NOMO-1 treated with DMSO at 0.1 percent for 48 hours (cell line): ENCODE data around the gene MYO9B.
"Not testable (repeated sequence)": the region's sequence is repeated elsewhere in the genome, so short reads cannot be mapped to it uniquely, and the experiment has no call there.

ENCODE experiments used
- DNase-seq: peaks from one replicate; lab custom pipeline; 2025; ENCODE audit not compliant: unreplicated experiment; lab: John Stamatoyannopoulos, UW

MYO9B gene

DNA sequence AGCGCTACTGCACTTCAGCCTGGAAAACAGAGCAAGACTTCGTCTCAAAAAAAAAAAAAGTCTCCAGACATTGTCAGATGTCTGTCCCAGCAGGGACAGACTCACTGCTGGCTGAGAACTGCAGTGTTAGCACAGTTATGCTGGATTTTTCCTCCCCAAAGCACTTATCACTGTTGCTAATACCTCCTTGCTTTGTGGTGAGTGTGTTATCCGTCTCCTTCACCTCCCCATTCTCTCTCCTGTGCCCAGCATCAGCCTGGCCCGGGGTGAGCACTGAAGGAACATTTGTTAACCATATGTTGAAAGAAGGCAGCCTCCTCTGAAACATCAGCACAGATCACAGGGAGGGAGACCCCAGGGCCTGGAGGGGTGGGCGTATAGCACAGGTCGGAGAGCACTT, 11.3 kb downstream of the MYO9B start:
- no peak for DNase-seq

DNA sequence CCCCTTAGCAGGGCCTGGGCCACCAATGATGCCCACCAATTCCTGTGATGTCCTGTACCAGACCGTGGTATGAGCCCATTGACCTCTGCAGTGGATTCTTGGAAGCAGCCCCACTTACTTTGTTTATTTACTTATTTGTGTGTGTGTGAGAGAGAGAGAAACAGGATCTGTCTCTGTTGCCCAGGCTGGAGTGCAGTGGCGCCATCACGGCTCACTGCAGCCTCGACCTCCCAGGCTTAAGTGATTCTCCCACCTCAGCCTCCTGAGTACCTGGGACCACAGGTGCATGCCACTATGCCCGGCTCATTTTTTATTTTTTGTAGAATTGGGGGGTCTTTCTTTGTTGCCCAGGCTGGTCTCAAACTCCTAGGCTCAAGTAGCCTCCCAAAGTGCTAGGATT, 13.0 kb downstream of the MYO9B start:
- no peak for DNase-seq

GRCh38 chr19:17090583-17090982, 15.0 kb downstream of the MYO9B start:
- DNase-seq: peak; percentile 1

- peak; percentile 53 for DNase-seq
These were observed 16.3 kb downstream of the MYO9B start for GRCh38 chr19:17091758-17092333.

DNA sequence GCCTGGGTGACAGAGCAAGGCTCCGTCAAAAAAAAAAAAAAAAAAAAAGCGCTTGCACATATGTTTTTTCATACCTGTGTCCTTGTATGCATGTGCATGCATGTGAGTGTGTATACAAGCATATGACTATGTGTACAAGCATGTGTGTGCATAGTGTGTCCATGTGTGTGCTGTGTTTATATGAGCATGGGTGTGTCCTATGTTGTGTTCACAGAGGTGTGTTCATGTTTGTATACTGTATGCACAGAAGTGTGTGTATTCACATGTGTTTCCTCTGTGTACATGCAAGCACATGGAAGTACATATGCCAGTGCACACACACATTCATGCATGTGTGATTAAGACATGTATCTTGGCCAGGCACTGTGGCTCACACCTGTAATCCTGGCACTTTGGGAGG, 17.1 kb downstream of the MYO9B start:
- DNase-seq: no peak

DNA sequence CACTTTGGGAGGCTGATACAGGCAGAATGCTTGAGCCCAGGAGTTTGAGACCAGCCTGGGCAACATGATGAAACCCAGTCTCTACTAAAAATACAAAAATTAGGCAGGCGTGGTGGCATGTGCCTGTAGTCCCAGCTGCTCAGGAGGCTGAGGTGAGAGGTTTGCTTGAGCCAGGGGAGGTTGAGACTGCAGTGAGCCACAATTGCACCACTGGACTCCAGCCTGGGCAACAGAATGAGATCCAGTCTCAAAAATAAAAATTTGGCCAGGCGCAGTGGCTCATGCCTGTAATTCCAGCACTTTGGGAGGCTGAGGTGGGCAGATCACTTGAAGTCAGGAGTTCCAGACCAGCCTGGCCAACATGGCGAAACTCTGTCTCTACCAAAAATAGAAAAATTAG, 19.1 kb downstream of the MYO9B start:
- not testable (repeated sequence) for DNase-seq

DNA sequence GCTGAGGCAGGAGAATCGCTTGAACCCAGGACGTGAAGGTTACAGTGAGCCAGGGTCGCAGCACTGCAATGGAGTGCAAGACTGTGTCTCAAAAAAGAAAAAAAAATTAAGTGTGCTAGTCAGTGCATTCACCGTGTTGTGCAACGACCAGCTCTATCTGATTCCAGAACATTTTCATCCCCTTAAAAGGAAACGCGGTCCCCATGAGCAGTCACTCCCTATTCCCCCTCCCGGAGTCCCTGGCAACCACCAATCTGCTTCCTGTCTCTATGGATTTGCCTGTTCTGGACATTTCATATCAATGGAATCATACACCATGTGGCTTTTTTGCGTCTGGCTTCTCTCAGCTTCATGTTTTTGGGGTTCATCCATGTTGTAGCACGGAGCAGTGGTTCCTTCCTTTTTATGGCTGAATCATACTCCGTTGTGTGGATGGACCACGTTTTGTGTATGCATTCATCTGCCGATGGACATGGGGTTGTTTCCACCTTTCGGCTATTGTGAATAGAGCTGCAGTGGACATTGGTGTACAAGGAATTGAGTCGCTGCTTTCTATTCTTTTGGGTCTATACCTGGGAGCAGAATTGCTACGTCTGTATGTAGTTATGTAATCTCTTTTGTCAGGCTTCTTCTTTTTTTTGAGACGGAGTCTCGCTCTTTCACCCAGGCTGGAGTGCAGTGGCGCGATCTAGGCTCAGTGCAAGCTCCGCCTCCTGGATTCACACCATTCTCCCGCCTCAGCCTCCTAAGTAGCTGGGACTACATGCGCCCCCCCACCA, 19.8 kb downstream of the MYO9B start:
- DNase-seq: no peak

GRCh38 chr19:17097593-17098126, 22.1 kb downstream of the MYO9B start:
- DNase-seq: peak; percentile 17

DNA sequence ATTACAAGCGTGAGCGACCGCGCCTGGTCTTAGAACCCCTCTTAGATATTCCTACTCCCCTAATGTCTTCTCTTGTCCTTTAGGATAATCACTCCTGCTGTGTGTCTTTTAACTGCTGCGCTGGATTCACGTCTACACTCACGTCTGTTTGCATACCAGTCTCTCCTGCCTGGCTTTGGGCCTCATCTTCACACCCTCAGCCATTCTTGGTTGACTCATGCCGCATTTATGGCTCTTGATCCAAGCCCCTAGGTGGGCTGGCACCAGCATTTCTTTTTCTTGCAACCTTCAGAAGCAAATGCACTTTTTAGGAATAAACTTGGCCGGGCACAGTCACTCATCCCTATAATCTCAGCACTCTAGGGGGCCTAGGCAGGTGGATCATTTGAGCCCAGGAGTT, 22.7 kb downstream of the MYO9B start:
- DNase-seq: no peak

- DNase-seq: no peak
These were observed 26.4 kb downstream of the MYO9B start for GRCh38 chr19:17101686-17102628.

DNA sequence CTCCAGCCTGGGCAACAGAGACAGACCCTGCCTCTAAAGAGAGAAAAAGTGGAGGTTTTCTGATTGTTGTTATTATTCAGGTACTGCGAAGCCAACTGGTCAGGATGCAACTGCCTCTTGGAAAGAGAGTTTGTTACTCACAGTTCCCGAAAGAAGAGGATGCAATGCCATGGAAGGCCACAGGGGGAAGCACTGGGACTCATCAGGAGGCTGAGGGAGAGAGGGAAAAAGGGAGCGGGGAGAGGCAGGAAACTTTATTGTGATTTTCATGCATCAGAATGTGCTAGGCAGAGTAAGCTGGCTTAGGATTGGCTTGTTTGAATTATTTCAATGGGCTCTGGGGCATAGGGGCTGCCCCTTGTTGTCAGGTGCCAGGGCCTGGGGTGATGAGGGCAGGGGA, 27.6 kb downstream of the MYO9B start:
- DNase-seq: no peak

DNA sequence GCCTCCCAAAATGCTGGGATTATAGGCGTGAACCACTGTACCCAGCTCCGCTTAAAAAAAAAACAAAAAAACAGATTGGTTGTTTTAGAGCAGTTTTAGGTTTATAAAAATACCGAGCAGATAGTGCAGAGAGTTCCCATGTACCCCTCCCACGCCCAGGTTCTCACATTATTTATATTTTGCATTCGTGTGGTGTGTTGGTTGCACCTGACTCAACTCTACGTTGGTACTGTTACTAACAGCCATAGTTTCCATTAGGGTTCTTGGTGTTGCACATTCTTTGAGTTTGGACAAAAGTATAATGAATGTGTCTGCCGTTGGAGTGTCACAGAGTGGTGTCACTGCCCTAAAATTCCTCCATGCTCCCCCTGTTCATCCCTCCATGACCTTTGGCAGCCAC, 29.1 kb downstream of the MYO9B start:
- no peak for DNase-seq

DNA sequence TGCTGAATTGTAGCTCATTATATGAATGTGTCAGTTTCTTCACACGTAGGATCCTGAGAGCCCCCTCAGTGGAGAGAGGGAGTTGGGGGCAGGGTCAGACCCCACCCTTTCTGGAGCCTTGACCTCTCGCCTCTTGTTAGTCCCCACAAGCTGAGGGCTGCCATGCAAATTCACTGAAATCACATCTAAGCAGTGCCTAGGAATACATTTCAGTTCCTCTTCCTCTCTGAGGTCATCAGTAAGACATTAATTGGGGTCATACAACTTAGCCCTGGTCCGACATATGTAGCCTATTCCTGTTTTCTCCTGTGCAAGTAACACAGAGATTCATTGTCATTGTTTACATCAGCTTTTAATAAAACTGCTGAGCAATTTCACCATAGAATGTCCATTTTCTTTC, 30.0 kb downstream of the MYO9B start:
- peak; percentile 32 for DNase-seq

- DNase-seq: not testable (repeated sequence)
These were observed 31.4 kb downstream of the MYO9B start for GRCh38 chr19:17106964-17107363.

- DNase-seq: peak; percentile 85
These were observed 32.2 kb downstream of the MYO9B start for GRCh38 chr19:17107546-17108452.

DNA sequence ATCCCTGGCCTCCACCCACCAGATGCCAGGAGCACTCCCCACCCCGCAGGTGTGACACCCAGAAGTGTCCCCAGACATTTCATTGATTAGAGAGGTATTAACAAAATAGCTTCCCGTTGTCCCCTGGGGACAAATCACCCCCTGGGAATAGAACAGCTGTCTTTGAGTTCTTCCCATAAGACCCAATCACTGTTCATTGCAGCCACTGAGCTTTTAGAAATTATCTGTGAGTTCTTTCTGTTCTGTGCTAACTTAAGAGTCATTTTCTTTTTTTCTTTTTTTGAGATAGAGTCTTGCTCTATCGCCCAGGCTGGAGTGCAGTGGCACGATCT, 32.8 kb downstream of the MYO9B start:
- no peak for DNase-seq

GRCh38 chr19:17109300-17109699, 33.7 kb downstream of the MYO9B start:
- no peak for DNase-seq

DNA sequence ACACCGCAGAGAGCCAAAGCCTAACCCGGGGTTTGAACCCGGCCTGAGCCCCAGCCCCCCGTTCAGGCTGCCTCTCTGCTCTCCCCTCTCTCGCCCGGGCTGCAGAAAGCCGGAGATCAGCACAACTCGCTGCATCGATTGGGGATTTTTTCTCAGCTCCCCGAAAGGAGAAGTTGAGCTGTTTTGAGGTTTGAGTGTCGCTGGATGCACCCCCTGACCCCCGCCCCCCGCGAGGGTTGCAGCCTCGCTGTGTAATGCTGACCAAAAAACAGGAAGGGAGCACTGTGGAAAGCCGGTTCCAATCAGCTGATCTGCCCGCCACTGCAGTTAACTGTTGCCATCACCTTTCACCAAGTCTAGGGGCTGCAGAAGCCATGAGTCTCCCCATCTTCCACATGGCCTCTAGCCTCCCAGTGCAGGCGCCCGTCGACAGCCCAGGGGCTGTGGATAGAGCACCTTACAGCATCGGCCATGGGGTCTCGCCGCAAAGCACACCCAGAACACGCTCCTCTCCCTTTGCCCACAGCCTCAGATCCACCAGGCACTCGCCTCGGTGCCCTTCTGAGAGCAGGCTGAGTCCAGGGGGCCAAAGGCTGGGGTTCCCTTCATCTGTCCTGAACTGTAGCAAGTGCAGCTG, 34.5 kb downstream of the MYO9B start:
- DNase-seq: peak; percentile 92

GRCh38 chr19:17110599-17110966, 35.0 kb downstream of the MYO9B start:
- no peak for DNase-seq

GRCh38 chr19:17111766-17112165, 36.2 kb downstream of the MYO9B start:
- no peak for DNase-seq
